Measurements from ENCODE around the gene SPIN1.
A peak's percentile ranks its signal among the peaks of the same experiment; 100 is the strongest.

Gene SPIN1

DNA sequence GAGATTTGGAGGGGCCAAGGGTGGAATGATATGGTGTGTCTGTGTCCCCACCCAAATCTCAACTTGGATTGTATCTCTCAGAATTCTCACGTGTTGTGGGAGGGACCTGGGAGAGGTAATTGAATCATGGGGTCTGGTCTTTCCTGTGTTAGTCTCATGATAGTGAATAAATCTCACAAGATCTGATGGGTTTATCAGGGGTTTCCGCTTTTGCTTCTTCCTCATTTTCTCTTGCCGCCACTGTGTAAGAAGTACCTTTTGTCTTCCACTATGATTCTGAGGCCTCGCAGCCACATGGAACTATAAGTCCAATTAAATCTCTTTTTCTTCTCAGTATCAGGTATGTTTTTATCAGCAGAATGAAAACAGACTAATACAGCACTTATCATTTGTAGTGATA lies 29.5 kb upstream of the SPIN1 start:
- Histone ChIP-seq H3K27me3 (no peaks in the 10 kb centered on the region), H3K27ac (no peak overlapping the region), H3K4me1 (no peaks in the 10 kb centered on the region), H3K36me3 (no peaks in the 10 kb centered on the region), H3K4me3 (no peak overlapping the region), H3K9me3 (peaks cover 0 to 13% (median 10%) of the 10 kb centered on the region in 3 donors)
- intact Hi-C loops (cut with DNase I; ENCODE audit: low total_unique reads): no loop called here
- TF ChIP-seq CTCF (IDR thresholded peaks at IDR 0.05): no peak
- DNase-seq: peak in 1 of 2 donors; percentile 3

DNA sequence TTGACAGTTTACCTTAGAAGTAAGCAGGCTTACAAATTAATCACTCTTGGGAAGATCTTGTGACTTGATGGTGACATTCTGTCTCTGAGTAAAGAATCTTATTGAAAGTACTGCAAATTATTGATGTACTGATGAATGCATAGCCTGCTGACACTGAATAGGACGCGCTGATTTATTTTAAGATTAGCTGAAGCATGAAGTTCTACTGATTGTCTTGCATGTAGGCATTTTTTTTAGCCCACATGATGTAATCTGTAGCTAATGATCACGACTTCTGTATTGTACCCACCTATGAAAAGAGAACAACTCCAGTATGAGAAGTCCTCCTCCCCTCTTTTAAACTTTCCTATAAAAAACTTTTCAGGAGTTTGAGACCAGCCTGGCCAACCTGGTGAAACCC lies 28.3 kb upstream of the SPIN1 start:
- intact Hi-C loops (cut with DNase I; ENCODE audit: low total_unique reads): no loop called here
- peaks cover 0 to 2% (median 0%) of the 10 kb centered on the region in 3 donors for H3K9me3 ChIP-seq
- TF ChIP-seq CTCF (IDR thresholded peaks at IDR 0.05): no peak
- H3K4me1 ChIP-seq: no peaks in the 10 kb centered on the region
- no peak for DNase-seq
- no peaks in the 10 kb centered on the region for H3K27me3 ChIP-seq
- H3K36me3 ChIP-seq: no peaks in the 10 kb centered on the region
- H3K27ac ChIP-seq: no peak overlapping the region
- no peak overlapping the region for H3K4me3 ChIP-seq

- TF ChIP-seq CTCF (IDR thresholded peaks at IDR 0.05): no peak
- no peak overlapping the region for H3K27ac ChIP-seq
- H3K27me3 ChIP-seq: no peaks in the 10 kb centered on the region
- H3K9me3 ChIP-seq: peaks cover 0 to 4% (median 0%) of the 10 kb centered on the region in 3 donors
- no peak overlapping the region for H3K4me3 ChIP-seq
- intact Hi-C loops (cut with DNase I; ENCODE audit: low total_unique reads): no loop called here
- H3K36me3 ChIP-seq: no peaks in the 10 kb centered on the region
- no peaks in the 10 kb centered on the region for H3K4me1 ChIP-seq
- no peak for DNase-seq
These were observed 25.6 kb upstream of the SPIN1 start for GRCh38 chr9:88362681-88363080.

- no peak overlapping the region for H3K27ac ChIP-seq
- no peaks in the 10 kb centered on the region for H3K27me3 ChIP-seq
- DNase-seq: no peak
- peaks cover 0 to 12% (median 0%) of the 10 kb centered on the region in 3 donors for H3K9me3 ChIP-seq
- TF ChIP-seq CTCF (IDR thresholded peaks at IDR 0.05): no peak
- no peaks in the 10 kb centered on the region for H3K4me1 ChIP-seq
- H3K36me3 ChIP-seq: no peaks in the 10 kb centered on the region
- no peak overlapping the region for H3K4me3 ChIP-seq
- intact Hi-C loops (cut with DNase I; ENCODE audit: low total_unique reads): no loop called here
These were observed 24.6 kb upstream of the SPIN1 start for GRCh38 chr9:88363661-88364060.

DNA sequence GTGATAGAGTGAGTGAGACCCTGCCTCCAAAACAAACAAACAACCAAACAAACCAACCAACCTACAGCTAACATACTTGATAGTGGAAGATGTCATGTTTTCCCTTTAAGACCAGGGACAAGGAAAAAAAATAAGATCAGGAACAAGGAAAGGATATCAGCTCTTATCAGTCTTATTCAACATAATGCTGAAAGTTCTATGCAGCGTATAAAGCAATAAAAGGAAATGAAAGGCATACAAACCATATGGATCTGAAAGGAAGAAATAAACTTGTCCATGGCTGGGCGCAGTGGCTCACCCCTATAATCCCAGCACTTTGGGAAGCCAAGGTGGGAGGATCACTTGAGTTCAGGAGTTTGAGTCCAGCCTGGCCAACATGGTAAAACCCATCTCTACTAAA lies 23.5 kb upstream of the SPIN1 start:
- intact Hi-C loops (cut with DNase I; ENCODE audit: low total_unique reads): no loop called here
- Histone ChIP-seq H3K27me3 (no peaks in the 10 kb centered on the region), H3K4me3 (no peak overlapping the region), H3K36me3 (no peaks in the 10 kb centered on the region), H3K27ac (no peak overlapping the region), H3K4me1 (no peaks in the 10 kb centered on the region), H3K9me3 (peaks cover 0 to 12% (median 0%) of the 10 kb centered on the region in 3 donors)
- no peak for DNase-seq
- no peak for TF ChIP-seq CTCF (IDR thresholded peaks at IDR 0.05)

- no peaks in the 10 kb centered on the region for H3K27me3 ChIP-seq
- no peak for TF ChIP-seq CTCF (IDR thresholded peaks at IDR 0.05)
- H3K9me3 ChIP-seq: peaks cover 0 to 12% (median 0%) of the 10 kb centered on the region in 3 donors
- H3K36me3 ChIP-seq: no peaks in the 10 kb centered on the region
- no peaks in the 10 kb centered on the region for H3K4me1 ChIP-seq
- no peak for DNase-seq
- H3K4me3 ChIP-seq: no peak overlapping the region
- H3K27ac ChIP-seq: no peak overlapping the region
- intact Hi-C loops (cut with DNase I; ENCODE audit: low total_unique reads): no loop called here
These were observed 17.9 kb upstream of the SPIN1 start for GRCh38 chr9:88370346-88370745.
